HepG2 (cell line): ENCODE results near the gene EGFLAM. TPM values are rescaled to one million over a fixed set of nuclear protein-coding genes. Genes with fewer than 3 reads are reported as not detected.

ENCODE experiments used
- JDP2 ChIP-seq: sonication (generic); formaldehyde crosslinking; IDR thresholded peaks from 2 replicates; pipeline ENCODE4 v1.8.1; 2022; ENCODE audit warnings: missing genetic modification reagents, borderline replicate concordance
- NCOA2 ChIP-seq: sonication (generic); formaldehyde crosslinking; IDR thresholded peaks from 2 replicates; pipeline ENCODE4 v1.8.0; 2022; ENCODE audit warnings: inconsistent platforms
- NR2F6 ChIP-seq, 2 experiments: IDR thresholded peaks; 2 replicates each; pipeline ENCODE4 v1.6.1; 2016; ENCODE audit warnings: antibody characterized with exemption in 1 of 2, mild to moderate bottlenecking in 1 of 2
- SP4 ChIP-seq: sonication (generic); formaldehyde crosslinking; IDR thresholded peaks from 2 replicates; pipeline ENCODE4 v1.8.1; 2023; ENCODE audit warnings: mild to moderate bottlenecking, missing genetic modification reagents
- TFDP2 ChIP-seq: sonication (generic); formaldehyde crosslinking; IDR thresholded peaks from 2 replicates; pipeline ENCODE4 v1.4.0; 2020; ENCODE audit warnings: missing genetic modification reagents
- ZNF225 ChIP-seq: sonication (generic); formaldehyde crosslinking; IDR thresholded peaks from 2 replicates; pipeline ENCODE4 v1.4.0; 2020; ENCODE audit warnings: mild to moderate bottlenecking, missing genetic modification reagents
- ZNF24 ChIP-seq: fragments of 450-650 bp; IDR thresholded peaks from 2 replicates; pipeline ENCODE4 v1.6.1; 2017; ENCODE audit warnings: antibody characterized with exemption, mild to moderate bottlenecking
- ZNF557 ChIP-seq: sonication (generic); formaldehyde crosslinking; IDR thresholded peaks from 2 replicates; pipeline ENCODE4 v1.4.0; 2020; ENCODE audit warnings: missing genetic modification reagents
- polyA plus RNA-seq, 8 experiments: library from polyadenylated mRNA; depleted of rRNA in 3 of 8; stranded (reverse) in 7 of 8; unstranded in 1 of 8; fragments of >200 nt; fragmentation: Illumina TruSeq in 4 of 8; extraction: Trizol in 4 of 8; gene quantifications; 2 replicates each; pipeline versions ENCODE4 v1.2.1 to v1.2.3, GENCODE V29; 2011 to 2016; ENCODE audit warnings: low read depth in 4 of 8, missing spikeins in 1 of 8, mixed read lengths in 1 of 8; ENCODE audit not compliant: insufficient read depth in 1 of 8
- total RNA-seq, 5 experiments: library from RNA; depleted of rRNA; stranded (reverse); fragments of >200 nt; fragmentation: Illumina TruSeq; extraction: Trizol; gene quantifications; 2 replicates each; pipeline ENCODE4 v1.2.3, GENCODE V29; 2016; ENCODE audit warnings: low read depth in 1 of 5
- TF ChIP-seq, protein P1 (sequence below): sonication (generic); formaldehyde crosslinking; IDR thresholded peaks from 2 replicates; pipeline ENCODE4 v1.4.0; 2020; ENCODE audit warnings: missing genetic modification reagents

The EGFLAM gene
- total and polyA plus RNA-seq, 2 of the 13 experiments (the other 11 are each of a cell fraction or from before 2014, with no cell fraction given): not detected

GRCh38 chr5:38424148-38425060 is 166.0 kb downstream of the EGFLAM start (continued):
- TF ChIP-seq, protein P1, sequence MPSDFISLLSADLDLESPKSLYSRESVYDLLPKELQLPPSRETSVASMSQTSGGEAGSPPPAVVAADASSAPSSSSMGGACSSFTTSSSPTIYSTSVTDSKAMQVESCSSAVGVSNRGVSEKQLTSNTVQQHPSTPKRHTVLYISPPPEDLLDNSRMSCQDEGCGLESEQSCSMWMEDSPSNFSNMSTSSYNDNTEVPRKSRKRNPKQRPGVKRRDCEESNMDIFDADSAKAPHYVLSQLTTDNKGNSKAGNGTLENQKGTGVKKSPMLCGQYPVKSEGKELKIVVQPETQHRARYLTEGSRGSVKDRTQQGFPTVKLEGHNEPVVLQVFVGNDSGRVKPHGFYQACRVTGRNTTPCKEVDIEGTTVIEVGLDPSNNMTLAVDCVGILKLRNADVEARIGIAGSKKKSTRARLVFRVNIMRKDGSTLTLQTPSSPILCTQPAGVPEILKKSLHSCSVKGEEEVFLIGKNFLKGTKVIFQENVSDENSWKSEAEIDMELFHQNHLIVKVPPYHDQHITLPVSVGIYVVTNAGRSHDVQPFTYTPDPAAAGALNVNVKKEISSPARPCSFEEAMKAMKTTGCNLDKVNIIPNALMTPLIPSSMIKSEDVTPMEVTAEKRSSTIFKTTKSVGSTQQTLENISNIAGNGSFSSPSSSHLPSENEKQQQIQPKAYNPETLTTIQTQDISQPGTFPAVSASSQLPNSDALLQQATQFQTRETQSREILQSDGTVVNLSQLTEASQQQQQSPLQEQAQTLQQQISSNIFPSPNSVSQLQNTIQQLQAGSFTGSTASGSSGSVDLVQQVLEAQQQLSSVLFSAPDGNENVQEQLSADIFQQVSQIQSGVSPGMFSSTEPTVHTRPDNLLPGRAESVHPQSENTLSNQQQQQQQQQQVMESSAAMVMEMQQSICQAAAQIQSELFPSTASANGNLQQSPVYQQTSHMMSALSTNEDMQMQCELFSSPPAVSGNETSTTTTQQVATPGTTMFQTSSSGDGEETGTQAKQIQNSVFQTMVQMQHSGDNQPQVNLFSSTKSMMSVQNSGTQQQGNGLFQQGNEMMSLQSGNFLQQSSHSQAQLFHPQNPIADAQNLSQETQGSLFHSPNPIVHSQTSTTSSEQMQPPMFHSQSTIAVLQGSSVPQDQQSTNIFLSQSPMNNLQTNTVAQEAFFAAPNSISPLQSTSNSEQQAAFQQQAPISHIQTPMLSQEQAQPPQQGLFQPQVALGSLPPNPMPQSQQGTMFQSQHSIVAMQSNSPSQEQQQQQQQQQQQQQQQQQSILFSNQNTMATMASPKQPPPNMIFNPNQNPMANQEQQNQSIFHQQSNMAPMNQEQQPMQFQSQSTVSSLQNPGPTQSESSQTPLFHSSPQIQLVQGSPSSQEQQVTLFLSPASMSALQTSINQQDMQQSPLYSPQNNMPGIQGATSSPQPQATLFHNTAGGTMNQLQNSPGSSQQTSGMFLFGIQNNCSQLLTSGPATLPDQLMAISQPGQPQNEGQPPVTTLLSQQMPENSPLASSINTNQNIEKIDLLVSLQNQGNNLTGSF (CRISPR knock-in tag): no peak
- TF ChIP-seq ZNF557 (CRISPR knock-in tag) (no peak), NR2F6 (IDR thresholded peaks at IDR 0.05) (no peak), NR2F6 (CRISPR knock-in tag; IDR thresholded peaks at IDR 0.05) (no peak), TFDP2 (no peak), ZNF225 (CRISPR knock-in tag) (no peak), NCOA2 (CRISPR knock-in tag) (no peak), JDP2 (CRISPR knock-in tag) (no peak), SP4 (CRISPR knock-in tag) (no peak), ZNF24 (no peak)
- TF ChIP-seq, all 625 proteins: peak for 0
